Glutamatergic neuron (in vitro differentiated cells): ENCODE data around the gene PMM1. TPM values are rescaled to one million over a fixed set of nuclear protein-coding genes. Genes with fewer than 3 reads are reported as not detected.
"Not testable (repeated sequence)": the region's sequence is repeated elsewhere in the genome, so short reads cannot be mapped to it uniquely, and the experiment has no call there.

Experiments
- DNase-seq: peaks from one replicate; pipeline ENCODE4 v3.0.0; 2022
- H3K27ac Mint-ChIP-seq: one replicate; pipeline ENCODE4 v1.8.0; 2020; ENCODE audit warnings: mild to moderate bottlenecking, mixed read lengths, inconsistent platforms; ENCODE audit not compliant: unreplicated experiment
- H3K27me3 Mint-ChIP-seq: one replicate; pipeline ENCODE4 v1.8.0; 2020; ENCODE audit warnings: mild to moderate bottlenecking, moderate library complexity, mixed read lengths, inconsistent platforms; ENCODE audit not compliant: unreplicated experiment
- H3K36me3 Mint-ChIP-seq: one replicate; pipeline ENCODE4 v1.8.0; 2020; ENCODE audit warnings: mild to moderate bottlenecking, mixed read lengths, inconsistent platforms; ENCODE audit not compliant: unreplicated experiment
- H3K4me1 Mint-ChIP-seq: one replicate; pipeline ENCODE4 v1.8.0; 2020; ENCODE audit warnings: mild to moderate bottlenecking, low read depth, mixed read lengths, inconsistent platforms; ENCODE audit not compliant: unreplicated experiment
- H3K4me3 Mint-ChIP-seq: one replicate; pipeline ENCODE4 v1.8.0; 2020; ENCODE audit warnings: mild to moderate bottlenecking, mixed read lengths, inconsistent platforms; ENCODE audit not compliant: unreplicated experiment
- H3K9me3 Mint-ChIP-seq: one replicate; pipeline ENCODE4 v1.8.0; 2020; ENCODE audit warnings: mild to moderate bottlenecking, moderate library complexity, mixed read lengths, inconsistent platforms; ENCODE audit not compliant: unreplicated experiment
- CTCF ChIP-seq: fragments of 200-600 bp; sonication (generic); IDR thresholded peaks from one replicate; pipeline ENCODE4 v1.5.0; 2021; ENCODE audit not compliant: partially characterized antibody, unreplicated experiment
- long read RNA-seq: library from polyadenylated mRNA; unstranded; transcript quantifications from one replicate; pipeline ENCODE4 v2.0.0, GENCODE V29; 2020; ENCODE audit not compliant: unreplicated experiment
- total RNA-seq: library from RNA; stranded (reverse); fragmentation: NEBNext Ultra II Directional; extraction: Animal tissue kit (Norgen Biotek cat#: 25700); gene quantifications from one replicate; pipeline ENCODE4 v1.2.1, GENCODE V29; 2021; ENCODE audit not compliant: unreplicated experiment

PMM1 gene
- 35.0 TPM for total RNA-seq
- long read RNA-seq, transcript PMM1-201 (8 exons, 1,298 nt), result major isoform, 39 of 47 reads
- long read RNA-seq, partial matches to known transcripts, result 0 of 47 reads
- long read RNA-seq, other reads (novel, unspliced or antisense), result 6 of 47 reads

GRCh38 chr22:41589391-41590241 is at the start of gene PMM1:
TSS of gene PMM1 (minus strand) at chr22:41589840. CDS start at chr22:41589805, 35 bp downstream.
- peak; percentile 100 for DNase-seq
- no peaks in the 10 kb centered on the region for H3K36me3 Mint-ChIP-seq
- no peaks in the 10 kb centered on the region for H3K4me1 Mint-ChIP-seq
- H3K9me3 Mint-ChIP-seq, result peaks cover 4% of the 10 kb centered on the region
- peak within 1 kb of the TSS; percentile 81 for H3K27ac Mint-ChIP-seq
- TF ChIP-seq CTCF, result no peak
- no peaks in the 10 kb centered on the region for H3K27me3 Mint-ChIP-seq
- peak within 1 kb of the TSS; percentile 91 for H3K4me3 Mint-ChIP-seq

GRCh38 chr22:41638748-41639147 is 49.1 kb upstream of the PMM1 start:
- no peak for DNase-seq
- Mint-ChIP-seq H3K36me3 (no peaks in the 10 kb centered on the region), H3K4me1 (no peaks in the 10 kb centered on the region), H3K27ac (peak overlapping the region; percentile 33), H3K27me3 (no peaks in the 10 kb centered on the region), H3K9me3 (peaks cover 2% of the 10 kb centered on the region), H3K4me3 (no peak overlapping the region)
- no peak for TF ChIP-seq CTCF

GRCh38 chr22:41638124-41638523 is 48.5 kb upstream of the PMM1 start:
- Mint-ChIP-seq H3K27ac (no peak overlapping the region), H3K36me3 (no peaks in the 10 kb centered on the region), H3K4me1 (no peaks in the 10 kb centered on the region)

GRCh38 chr22:41637623-41638022 is 48.0 kb upstream of the PMM1 start:
- not testable (repeated sequence) for H3K4me1 Mint-ChIP-seq, H3K4me3 Mint-ChIP-seq, DNase-seq, H3K27ac Mint-ChIP-seq, H3K36me3 Mint-ChIP-seq, H3K9me3 Mint-ChIP-seq, H3K27me3 Mint-ChIP-seq

More at GRCh38 chr22:41638124-41638523, 48.5 kb upstream of the PMM1 start:
- TF ChIP-seq CTCF, result no peak
- Mint-ChIP-seq H3K4me3 (no peak overlapping the region), H3K27me3 (no peaks in the 10 kb centered on the region), H3K9me3 (peaks cover 2% of the 10 kb centered on the region)
- DNase-seq, result no peak

GRCh38 chr22:41636467-41636866 is 46.8 kb upstream of the PMM1 start:
- no peaks in the 10 kb centered on the region for H3K36me3 Mint-ChIP-seq
- DNase-seq, result no peak
- H3K9me3 Mint-ChIP-seq, result peaks cover 3% of the 10 kb centered on the region
- H3K4me1 Mint-ChIP-seq, result no peaks in the 10 kb centered on the region
- no peak overlapping the region for H3K27ac Mint-ChIP-seq
- no peak overlapping the region for H3K4me3 Mint-ChIP-seq
- no peak for TF ChIP-seq CTCF
- H3K27me3 Mint-ChIP-seq, result no peaks in the 10 kb centered on the region

- not testable (repeated sequence) for H3K36me3 Mint-ChIP-seq, H3K27me3 Mint-ChIP-seq, DNase-seq, H3K27ac Mint-ChIP-seq, H3K4me1 Mint-ChIP-seq, H3K9me3 Mint-ChIP-seq, H3K4me3 Mint-ChIP-seq
Observed at GRCh38 chr22:41634610-41635009, 45.0 kb upstream of the PMM1 start.

- not testable (repeated sequence) for H3K27ac Mint-ChIP-seq, H3K4me3 Mint-ChIP-seq, H3K9me3 Mint-ChIP-seq, H3K4me1 Mint-ChIP-seq, DNase-seq, H3K27me3 Mint-ChIP-seq
- peaks cover 12% of the 10 kb centered on the region for H3K36me3 Mint-ChIP-seq
Observed at GRCh38 chr22:41631615-41632014, 42.0 kb upstream of the PMM1 start.

GRCh38 chr22:41631115-41631514 is 41.5 kb upstream of the PMM1 start:
- H3K27me3 Mint-ChIP-seq, H3K4me3 Mint-ChIP-seq, H3K4me1 Mint-ChIP-seq, H3K27ac Mint-ChIP-seq, H3K9me3 Mint-ChIP-seq, DNase-seq: not testable (repeated sequence)
- peaks cover 12% of the 10 kb centered on the region for H3K36me3 Mint-ChIP-seq
